Sigmoid colon (tissue), 7 donors: Measurements from ENCODE around the gene SESN1. TPM values are rescaled to one million over a fixed set of nuclear protein-coding genes. Genes with fewer than 3 reads are reported as not detected.

Experiments used
- DNase-seq: peaks from one replicate; pipeline ENCODE4 v3.0.0-alpha.2; 2019
- H3K27ac ChIP-seq, 4 donors: fragments of 200-600 bp; sonication (generic); one replicate each; pipeline ENCODE4 v1.5.1; 2016 to 2019; ENCODE audit warnings: mild to moderate bottlenecking in 1 of 4
- H3K27me3 ChIP-seq, 3 donors: fragments of 200-600 bp; sonication (generic); one replicate each; pipeline ENCODE4 v1.5.1; 2019; ENCODE audit warnings: mild to moderate bottlenecking in 1 of 3
- H3K36me3 ChIP-seq, 4 donors: fragments of 200-600 bp; sonication (generic); one replicate each; pipeline ENCODE4 v1.5.1; 2016 to 2019
- H3K4me1 ChIP-seq, 4 donors: fragments of 200-600 bp; sonication (generic); one replicate each; pipeline ENCODE4 v1.5.1; 2017 to 2019
- H3K4me3 ChIP-seq, 4 donors: fragments of 200-600 bp; sonication (generic); one replicate each; pipeline ENCODE4 v1.5.1; 2017 to 2019; ENCODE audit warnings: mild to moderate bottlenecking in 2 of 4, moderate library complexity in 1 of 4
- H3K9me3 ChIP-seq, 4 donors: fragments of 200-600 bp in 3 of 4; sonication (generic) in 3 of 4; one replicate each; pipeline versions ENCODE4 v1.5.1 to v1.6.1; 2013 to 2019
- CTCF ChIP-seq, 4 experiments: fragments of 450-650 bp in 3 of 4; fragments of 200-600 bp in 1 of 4; IDR thresholded peaks; one replicate each; pipeline ENCODE4 v1.5.1; 2016 to 2019; ENCODE audit warnings: antibody characterized with exemption in 4 of 4, mild to moderate bottlenecking in 3 of 4, moderate library complexity in 2 of 4
- EP300 ChIP-seq, 4 donors: sonication (generic); formaldehyde crosslinking; IDR thresholded peaks; one replicate each; pipeline ENCODE4 v1.6.1; 2017; ENCODE audit warnings: antibody characterized with exemption in 4 of 4
- POLR2A ChIP-seq, 2 donors: fragments of 450-650 bp; IDR thresholded peaks; one replicate each; pipeline ENCODE4 v1.6.1; 2016; ENCODE audit warnings: antibody characterized with exemption in 2 of 2, mild to moderate bottlenecking in 2 of 2, moderate library complexity in 2 of 2
- POLR2AphosphoS5 ChIP-seq, 4 donors: sonication (generic); formaldehyde crosslinking; IDR thresholded peaks; one replicate each; pipeline ENCODE4 v1.6.1; 2017; ENCODE audit warnings: antibody characterized with exemption in 4 of 4
- WGBS, 2 donors: extraction: QIAGEN DNeasy Blood & Tissue Kit; methylation state at CpG; one replicate each; pipeline ENCODE4 v1.1.7; 2013; 5-methylcytosine and 5-hydroxymethylcytosine counted together
- intact Hi-C: fragments of 100-400 bp; cut with DNase I; formaldehyde crosslinking; loops from one replicate; pipeline ENCODE4 v1.15.1; 2023
- polyA plus RNA-seq, 3 donors: library from polyadenylated mRNA; stranded (reverse); fragments of 200-250 nt; gene quantifications; one replicate each; pipeline ENCODE4 v1.2.3, GENCODE V29; 2013
- total RNA-seq, 4 donors: library from RNA; depleted of rRNA; stranded (reverse); fragments of >200 nt; gene quantifications; one replicate each; pipeline ENCODE4 v1.1.0, GENCODE V29; 2016
- donor health status: healthy with polysubstance abuse.
- donor health status: Bipolar disorder and iron deficiency.
- donor health status: healthy.

Gene SESN1
- total and polyA plus RNA-seq, 7 donors, result 18.3 to 144 (median 63.0) TPM

- TF ChIP-seq POLR2AphosphoS5 (IDR thresholded peaks at IDR 0.05) (no peak), CTCF (IDR thresholded peaks at IDR 0.05) (no peak), EP300 (IDR thresholded peaks at IDR 0.05) (no peak), POLR2A (IDR thresholded peaks at IDR 0.05) (no peak)
- intact Hi-C loops, result loop anchor here (5.0 to 10.0 kb wide), 2 partner anchors 291 to 519 kb away; no protein-coding TSS in a partner anchor
- Histone ChIP-seq H3K4me3 (no peak overlapping the region), H3K9me3 (no peaks in the 10 kb centered on the region), H3K27ac (no peak overlapping the region), H3K27me3 (no peaks in the 10 kb centered on the region), H3K36me3 (no peaks in the 10 kb centered on the region), H3K4me1 (peaks cover 0 to 72% (median 38%) of the 10 kb centered on the region in 4 donors)
- no peak for DNase-seq
Measured at GRCh38 chr6:109075934-109076333, 18.7 kb downstream of the SESN1 start.

GRCh38 chr6:109074133-109074415 lies 20.6 kb downstream of the SESN1 start:
- Histone ChIP-seq H3K27me3 (no peaks in the 10 kb centered on the region), H3K4me3 (no peak overlapping the region), H3K36me3 (no peaks in the 10 kb centered on the region), H3K27ac (no peak overlapping the region), H3K4me1 (peaks cover 0 to 54% (median 22%) of the 10 kb centered on the region in 4 donors), H3K9me3 (no peaks in the 10 kb centered on the region)
- no peak for DNase-seq
- intact Hi-C loops, result loop anchor here (5.0 to 10.0 kb wide), 5 partner anchors 127 to 289 kb away; no protein-coding TSS in a partner anchor
- TF ChIP-seq EP300 (IDR thresholded peaks at IDR 0.05) (no peak), POLR2AphosphoS5 (IDR thresholded peaks at IDR 0.05) (no peak), CTCF (IDR thresholded peaks at IDR 0.05) (no peak), POLR2A (IDR thresholded peaks at IDR 0.05) (no peak)

GRCh38 chr6:109073344-109074132 lies 21.1 kb downstream of the SESN1 start:
- Histone ChIP-seq H3K36me3 (no peaks in the 10 kb centered on the region), H3K27ac (peak overlapping the region in 1 of 4 donors; percentile 8), H3K4me1 (peaks cover 0 to 48% (median 19%) of the 10 kb centered on the region in 4 donors), H3K4me3 (no peak overlapping the region), H3K27me3 (no peaks in the 10 kb centered on the region), H3K9me3 (no peaks in the 10 kb centered on the region)
- no peak for DNase-seq
- TF ChIP-seq EP300 (IDR thresholded peaks at IDR 0.05) (peak in 1 of 4 donors; percentile 16), POLR2AphosphoS5 (IDR thresholded peaks at IDR 0.05) (no peak), POLR2A (IDR thresholded peaks at IDR 0.05) (no peak), CTCF (IDR thresholded peaks at IDR 0.05) (peak; percentile 45 to 63 (median 56))
- intact Hi-C loops, result loop anchor here (2.0 to 10.0 kb wide), 7 partner anchors 65 to 531 kb away; no protein-coding TSS in a partner anchor
- WGBS, 2 donors, result 29 to 45% methylated on average over 7 of the region's 7 CpGs

GRCh38 chr6:109071125-109071917 lies 23.3 kb downstream of the SESN1 start:
- H3K36me3 ChIP-seq, result no peaks in the 10 kb centered on the region
- H3K4me1 ChIP-seq, result peaks cover 0 to 42% (median 10%) of the 10 kb centered on the region in 4 donors
- TF ChIP-seq POLR2AphosphoS5 (IDR thresholded peaks at IDR 0.05) (no peak), EP300 (IDR thresholded peaks at IDR 0.05) (no peak), CTCF (IDR thresholded peaks at IDR 0.05) (no peak), POLR2A (IDR thresholded peaks at IDR 0.05) (no peak)
- no peak overlapping the region for H3K27ac ChIP-seq
- no peak for DNase-seq
- intact Hi-C loops, result loop anchor here (5.0 to 10.0 kb wide), 5 partner anchors 124 to 287 kb away; no protein-coding TSS in a partner anchor
- 11 to 42% methylated on average over 7 of the region's 7 CpGs for WGBS, 2 donors
- no peaks in the 10 kb centered on the region for H3K27me3 ChIP-seq
- H3K4me3 ChIP-seq, result no peak overlapping the region
- no peaks in the 10 kb centered on the region for H3K9me3 ChIP-seq
